HG03095 (cell line): ENCODE measurements around the gene CFAP43.
A peak's percentile ranks its signal among the peaks of the same experiment; 100 is the strongest.

Experiments
- ATAC-seq: cut with Tn5 transposase; IDR thresholded peaks from one replicate; pipeline ENCODE4 v1.9.1; 2021; ENCODE audit warnings: moderate library complexity; ENCODE audit not compliant: unreplicated experiment

The CFAP43 gene

GRCh38 chr10:104231784-104232612 lies at the start of gene CFAP43:
CFAP43 (minus strand) TSS chr10:104232364; CDS start chr10:104232246, 118 bp downstream.
- ATAC-seq = peak; percentile 100

GRCh38 chr10:104281694-104282093 lies 49.5 kb upstream of the CFAP43 start:
- ATAC-seq = no peak

GRCh38 chr10:104279550-104280259 lies 47.5 kb upstream of the CFAP43 start:
- no peak for ATAC-seq

GRCh38 chr10:104277785-104278184 lies 45.6 kb upstream of the CFAP43 start:
- ATAC-seq = no peak

- ATAC-seq = no peak
Observed at GRCh38 chr10:104276192-104276591, 44.0 kb upstream of the CFAP43 start.

GRCh38 chr10:104274762-104275721 lies 42.9 kb upstream of the CFAP43 start:
- ATAC-seq = peak; percentile 75

GRCh38 chr10:104273899-104274575 lies 41.9 kb upstream of the CFAP43 start:
- no peak for ATAC-seq

GRCh38 chr10:104273286-104273685 lies 41.1 kb upstream of the CFAP43 start:
- ATAC-seq = no peak

GRCh38 chr10:104268713-104269645 lies 36.8 kb upstream of the CFAP43 start, which contains the start of gene GSTO2:
GSTO2 (plus strand) TSS chr10:104269184; CDS start chr10:104274916, 5,732 bp downstream.
- peak; percentile 97 for ATAC-seq

GRCh38 chr10:104268405-104268712 lies 36.2 kb upstream of the CFAP43 start:
- ATAC-seq = no peak

- ATAC-seq = no peak
Observed at GRCh38 chr10:104267721-104268404, 35.7 kb upstream of the CFAP43 start.

GRCh38 chr10:104264783-104265182 lies 32.6 kb upstream of the CFAP43 start:
- no peak for ATAC-seq

- no peak for ATAC-seq
Observed at GRCh38 chr10:104262055-104262454, 29.9 kb upstream of the CFAP43 start.

GRCh38 chr10:104260775-104261115 lies 28.6 kb upstream of the CFAP43 start:
- ATAC-seq = no peak

GRCh38 chr10:104259999-104260774 lies 28.0 kb upstream of the CFAP43 start:
- ATAC-seq = no peak

GRCh38 chr10:104259456-104259855 lies 27.3 kb upstream of the CFAP43 start:
- no peak for ATAC-seq

GRCh38 chr10:104258209-104258608 lies 26.0 kb upstream of the CFAP43 start:
- ATAC-seq = no peak

- no peak for ATAC-seq
Observed at GRCh38 chr10:104257235-104257634, 25.1 kb upstream of the CFAP43 start.
